Fibroblast of pulmonary artery (primary cell): ENCODE measurements around the gene RUNX2.

Experiments
- DNase-seq: peaks from one replicate; pipeline ENCODE4 v3.0.0-alpha.2; 2010; ENCODE audit warnings: low read depth
- H3K4me3 ChIP-seq: replicated peaks from 2 replicates; pipeline ENCODE4 v1.5.1; 2011; ENCODE audit warnings: low read depth, mild to moderate bottlenecking, control low read depth, low read length, moderate library complexity
- TF ChIP-seq, protein P1 (sequence below): IDR thresholded peaks from 2 replicates; pipeline ENCODE4 v1.5.1; 2011; ENCODE audit warnings: mild to moderate bottlenecking, control low read depth, low read length, inconsistent platforms; ENCODE audit errors: missing control alignments

The RUNX2 gene

GRCh38 chr6:45688180-45688579 is 360.1 kb downstream of the RUNX2 start:
- DNase-seq = no peak
- no peak overlapping the region for H3K4me3 ChIP-seq
- TF ChIP-seq, protein P1, sequence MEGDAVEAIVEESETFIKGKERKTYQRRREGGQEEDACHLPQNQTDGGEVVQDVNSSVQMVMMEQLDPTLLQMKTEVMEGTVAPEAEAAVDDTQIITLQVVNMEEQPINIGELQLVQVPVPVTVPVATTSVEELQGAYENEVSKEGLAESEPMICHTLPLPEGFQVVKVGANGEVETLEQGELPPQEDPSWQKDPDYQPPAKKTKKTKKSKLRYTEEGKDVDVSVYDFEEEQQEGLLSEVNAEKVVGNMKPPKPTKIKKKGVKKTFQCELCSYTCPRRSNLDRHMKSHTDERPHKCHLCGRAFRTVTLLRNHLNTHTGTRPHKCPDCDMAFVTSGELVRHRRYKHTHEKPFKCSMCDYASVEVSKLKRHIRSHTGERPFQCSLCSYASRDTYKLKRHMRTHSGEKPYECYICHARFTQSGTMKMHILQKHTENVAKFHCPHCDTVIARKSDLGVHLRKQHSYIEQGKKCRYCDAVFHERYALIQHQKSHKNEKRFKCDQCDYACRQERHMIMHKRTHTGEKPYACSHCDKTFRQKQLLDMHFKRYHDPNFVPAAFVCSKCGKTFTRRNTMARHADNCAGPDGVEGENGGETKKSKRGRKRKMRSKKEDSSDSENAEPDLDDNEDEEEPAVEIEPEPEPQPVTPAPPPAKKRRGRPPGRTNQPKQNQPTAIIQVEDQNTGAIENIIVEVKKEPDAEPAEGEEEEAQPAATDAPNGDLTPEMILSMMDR = no peak

DNA sequence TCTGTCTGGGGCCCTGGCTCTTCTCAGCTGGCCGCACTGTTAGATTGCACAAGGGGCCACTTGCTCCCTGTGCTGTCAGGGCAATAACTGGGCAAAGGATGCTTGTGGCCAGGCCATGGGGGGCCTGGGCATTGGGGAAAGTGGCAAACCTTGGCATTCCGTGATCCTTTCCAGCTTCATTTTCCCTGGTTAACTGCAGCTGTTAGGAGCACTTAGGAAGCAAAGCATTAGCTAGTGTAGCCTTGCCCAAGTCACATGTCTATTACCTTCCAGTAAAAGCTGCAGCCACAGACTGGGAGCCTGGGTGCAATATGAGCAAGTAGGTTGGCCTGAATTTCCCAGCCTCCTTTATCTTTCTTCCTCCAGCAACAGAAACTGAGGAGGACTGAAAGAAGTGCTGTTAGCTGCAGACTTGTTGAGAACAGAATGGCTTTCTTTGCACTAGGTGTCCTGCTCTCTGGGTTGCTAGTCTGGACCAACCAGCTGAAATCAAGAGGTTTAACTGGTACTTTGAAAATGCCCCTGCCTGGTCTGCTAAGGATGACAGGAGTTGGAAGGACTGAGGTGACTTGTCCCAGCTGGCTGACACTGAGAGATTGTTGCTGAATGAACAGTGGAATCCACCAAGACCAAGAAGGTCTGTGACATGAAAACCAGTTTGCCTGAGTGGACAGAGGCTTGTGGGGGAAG is 361.9 kb downstream of the RUNX2 start:
- no peak overlapping the region for H3K4me3 ChIP-seq
- TF ChIP-seq, protein P1 = no peak
- DNase-seq = no peak

- DNase-seq = no peak
- TF ChIP-seq, protein P1 = no peak
- no peak overlapping the region for H3K4me3 ChIP-seq
Observed at GRCh38 chr6:45690846-45691245, 362.7 kb downstream of the RUNX2 start.

DNA sequence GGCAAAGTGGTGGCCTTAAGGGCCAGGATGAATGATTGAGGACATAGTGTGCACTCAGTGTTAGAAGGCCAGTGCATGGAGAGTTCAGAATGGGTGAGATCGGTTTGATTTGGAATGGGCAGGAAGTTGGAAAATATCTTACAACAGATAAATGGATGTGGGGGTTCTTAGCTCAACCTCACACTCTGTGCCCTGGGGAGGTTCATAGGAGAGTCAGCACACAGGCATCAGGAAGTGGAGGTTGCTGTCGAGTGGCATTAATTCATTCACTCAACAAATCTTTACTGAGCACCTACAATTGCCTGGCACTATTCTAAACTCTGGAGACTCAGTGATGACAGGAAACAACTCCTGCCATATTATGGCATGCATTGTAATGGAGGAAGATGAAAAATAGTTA is 363.3 kb downstream of the RUNX2 start:
- no peak for DNase-seq
- TF ChIP-seq, protein P1 = no peak

GRCh38 chr6:45692021-45692420 is 363.9 kb downstream of the RUNX2 start:
- no peak for DNase-seq

More for the DNA sequence above, 363.3 kb downstream of the RUNX2 start:
- no peak overlapping the region for H3K4me3 ChIP-seq

DNA sequence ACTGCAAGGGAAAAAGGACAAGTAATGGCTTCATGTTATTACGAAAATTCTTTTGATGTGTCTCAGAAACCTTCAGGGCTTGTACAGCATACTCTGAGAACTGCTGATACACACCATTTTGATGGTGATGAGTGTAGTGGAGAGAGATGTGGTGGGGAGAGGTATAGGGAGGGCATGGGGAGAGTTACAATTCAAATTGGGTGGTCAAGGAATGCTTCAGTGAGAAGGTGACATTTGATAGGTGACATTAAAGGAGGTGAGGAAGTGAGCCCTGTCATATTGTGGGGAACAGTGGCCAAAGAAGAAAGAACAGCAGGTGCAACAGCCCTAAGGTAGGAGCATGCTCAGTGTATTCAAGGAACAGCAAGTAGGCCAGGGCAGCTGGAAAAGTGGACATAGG is 368.6 kb downstream of the RUNX2 start:
- no peak for DNase-seq
- TF ChIP-seq, protein P1 = no peak
- no peak overlapping the region for H3K4me3 ChIP-seq

More at GRCh38 chr6:45692021-45692420, 363.9 kb downstream of the RUNX2 start:
- TF ChIP-seq, protein P1 = no peak
- no peak overlapping the region for H3K4me3 ChIP-seq

GRCh38 chr6:45697605-45698004 is 369.5 kb downstream of the RUNX2 start:
- no peak overlapping the region for H3K4me3 ChIP-seq
- peak; percentile 94 for DNase-seq
- TF ChIP-seq, protein P1 = no peak
